Common myeloid progenitor, CD34-positive (primary cell): ENCODE results near the gene GPI.
A peak's percentile ranks its signal among the peaks of the same experiment; 100 is the strongest.
"Not testable (repeated sequence)": the region's sequence is repeated elsewhere in the genome, so short reads cannot be mapped to it uniquely, and the experiment has no call there.

Experiments used
- CTCF ChIA-PET: fragments of 350-600 bp; sonication (Branson Sonifier 250); formaldehyde crosslinking; loops from one replicate; lab custom pipeline; 2021; ENCODE audit warnings: antibody characterized with exemption; lab: Charles Lee
- POLR2A ChIA-PET: fragments of 350-600 bp; sonication (Branson Sonifier 250); formaldehyde crosslinking; loops from one replicate; lab custom pipeline; 2021; ENCODE audit warnings: antibody characterized with exemption; lab: Charles Lee
- DNase-seq, 3 donors: peaks; one replicate each; pipeline versions ENCODE4 v3.0.0 to v3.0.0-alpha.2; 2013
- H3K27ac ChIP-seq, 2 experiments: 1 replicate in 1 of 2; 2 replicates in 1 of 2; pipeline ENCODE4 v1.7.0; 2013; ENCODE audit warnings: inconsistent platforms in 2 of 2, low read length in 2 of 2, mild to moderate bottlenecking in 2 of 2, low read depth in 1 of 2, moderate library complexity in 1 of 2; ENCODE audit not compliant: severe bottlenecking in 2 of 2, insufficient read depth in 1 of 2, poor library complexity in 1 of 2
- H3K27me3 ChIP-seq, 5 experiments: replicated peaks in 2 of 5; 1 replicate in 3 of 5; 2 replicates in 2 of 5; pipeline versions ENCODE4 v1.6.1 to v1.7.0; 2013; ENCODE audit warnings: low read length in 4 of 5, mild to moderate bottlenecking in 2 of 5, moderate library complexity in 2 of 5, inconsistent platforms in 1 of 5; ENCODE audit not compliant: insufficient read depth in 5 of 5, control insufficient read depth in 4 of 5
- H3K36me3 ChIP-seq, 4 experiments: 1 replicate in 2 of 4; 2 replicates in 2 of 4; pipeline versions ENCODE4 v1.6.1 to v1.7.0; 2013; ENCODE audit warnings: low read length in 3 of 4, control low read depth in 1 of 4, mild to moderate bottlenecking in 1 of 4; ENCODE audit not compliant: control insufficient read depth in 4 of 4, insufficient read depth in 4 of 4
- H3K4me1 ChIP-seq, 4 experiments: 1 replicate in 3 of 4; 2 replicates in 1 of 4; pipeline versions ENCODE4 v1.6.1 to v1.7.1; 2013; ENCODE audit warnings: low read length in 3 of 4, mild to moderate bottlenecking in 3 of 4, control low read depth in 1 of 4, inconsistent platforms in 1 of 4, moderate library complexity in 1 of 4; ENCODE audit not compliant: control insufficient read depth in 4 of 4, insufficient read depth in 4 of 4; ENCODE audit errors: control extremely low read depth in 1 of 4
- H3K4me3 ChIP-seq, 7 experiments: 1 replicate in 4 of 7; 2 replicates in 3 of 7; pipeline versions ENCODE4 v1.5.1 to v1.7.0; 2013; ENCODE audit warnings: mild to moderate bottlenecking in 7 of 7, low read length in 6 of 7, moderate library complexity in 6 of 7, inconsistent platforms in 2 of 7, low read depth in 2 of 7, control low read depth in 1 of 7; ENCODE audit not compliant: insufficient read depth in 4 of 7, control insufficient read depth in 1 of 7; ENCODE audit errors: extremely low read depth in 1 of 7
- H3K9me3 ChIP-seq, 5 experiments: 1 replicate in 4 of 5; 2 replicates in 1 of 5; pipeline versions ENCODE4 v1.6.1 to v1.7.1; 2013; ENCODE audit warnings: low read length in 4 of 5, mild to moderate bottlenecking in 2 of 5, inconsistent platforms in 1 of 5, low read depth in 1 of 5, moderate library complexity in 1 of 5; ENCODE audit not compliant: control insufficient read depth in 4 of 5, insufficient read depth in 2 of 5; ENCODE audit errors: control extremely low read depth in 1 of 5
- WGBS: methylation state at CpG from one replicate; pipeline ENCODE4 v1.1.5; 2013; ENCODE audit not compliant: insufficient coverage; 5-methylcytosine and 5-hydroxymethylcytosine counted together

The GPI gene

GRCh38 chr19:34328982-34329381 is 36.0 kb upstream of the GPI start:
- POLR2A ChIA-PET, result no interaction called here
- H3K27me3 ChIP-seq, result no peaks in the 10 kb centered on the region
- WGBS, result 83% methylated on average over 1 of the region's 1 CpG
- CTCF ChIA-PET, result interaction anchor here (0.9 kb wide), 1 partner anchor 10 kb away, joined by 3 read pairs; no protein-coding TSS in a partner anchor
- H3K36me3 ChIP-seq, result peaks cover 0 to 5% (median 3%) of the 10 kb centered on the region in 4 experiments
- H3K4me1 ChIP-seq, result no peaks in the 10 kb centered on the region
- H3K9me3 ChIP-seq, result no peaks in the 10 kb centered on the region
- DNase-seq, result no peak
- no peak overlapping the region for H3K4me3 ChIP-seq
- no peak overlapping the region for H3K27ac ChIP-seq

- Histone ChIP-seq H3K4me3 (no peak overlapping the region), H3K27ac (no peak overlapping the region), H3K9me3 (no peaks in the 10 kb centered on the region), H3K4me1 (no peaks in the 10 kb centered on the region), H3K27me3 (no peaks in the 10 kb centered on the region), H3K36me3 (peaks cover 0 to 4% (median 3%) of the 10 kb centered on the region in 4 experiments)
- ChIA-PET CTCF (interaction anchor here (0.9 kb wide), 1 partner anchor 9 kb away, joined by 3 read pairs; no protein-coding TSS in a partner anchor), POLR2A (no interaction called here)
- 100% methylated on average over 4 of the region's 4 CpGs for WGBS
- DNase-seq, result no peak
These were observed 34.9 kb upstream of the GPI start for GRCh38 chr19:34330116-34330515.

DNA sequence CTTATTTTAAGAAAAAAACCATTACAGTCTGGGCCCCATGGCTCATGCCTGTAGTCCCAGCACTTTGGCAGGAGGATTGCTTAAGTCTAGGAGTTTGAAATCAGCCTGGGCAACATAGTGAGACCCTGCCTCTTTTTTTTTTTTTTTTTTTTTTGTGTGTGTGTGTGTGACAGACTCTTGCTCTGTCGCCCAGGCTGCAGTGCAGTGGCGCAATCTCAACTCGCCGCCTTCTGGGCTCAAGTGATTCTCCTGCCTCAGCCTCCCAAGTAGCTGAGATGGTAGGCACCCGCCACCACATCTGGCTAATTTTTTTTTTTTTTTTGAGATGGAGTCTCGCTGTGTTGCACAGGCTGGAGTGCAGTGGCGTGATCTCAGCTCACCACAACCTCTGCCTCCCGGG is 34.4 kb upstream of the GPI start:
- H3K36me3 ChIP-seq, H3K27me3 ChIP-seq, H3K4me1 ChIP-seq, POLR2A ChIA-PET, H3K27ac ChIP-seq, DNase-seq, H3K9me3 ChIP-seq, H3K4me3 ChIP-seq: not testable (repeated sequence)
- CTCF ChIA-PET, result interaction anchor here (0.9 kb wide), 1 partner anchor 9 kb away, joined by 3 read pairs; no protein-coding TSS in a partner anchor
- 100% methylated on average over 3 of the region's 8 CpGs for WGBS

- DNase-seq, POLR2A ChIA-PET, H3K4me3 ChIP-seq, H3K27me3 ChIP-seq, H3K27ac ChIP-seq, H3K36me3 ChIP-seq, H3K4me1 ChIP-seq, H3K9me3 ChIP-seq: not testable (repeated sequence)
- CTCF ChIA-PET, result interaction anchor here (0.6 kb wide), 1 partner anchor 25 kb away, joined by 3 read pairs; no protein-coding TSS in a partner anchor
- 95% methylated on average over 9 of the region's 10 CpGs for WGBS
These were observed 33.4 kb upstream of the GPI start for GRCh38 chr19:34331596-34331995.

- H3K36me3 ChIP-seq, result peaks cover 0 to 4% (median 3%) of the 10 kb centered on the region in 4 experiments
- 100% methylated on average over 5 of the region's 5 CpGs for WGBS
- no peak overlapping the region for H3K27ac ChIP-seq
- H3K4me1 ChIP-seq, result no peaks in the 10 kb centered on the region
- no peak overlapping the region for H3K4me3 ChIP-seq
- CTCF ChIA-PET, result interaction anchor here (0.9 kb wide), 1 partner anchor 22 kb away, joined by 3 read pairs; no protein-coding TSS in a partner anchor
- POLR2A ChIA-PET, result no interaction called here
- H3K9me3 ChIP-seq, result no peaks in the 10 kb centered on the region
- H3K27me3 ChIP-seq, result no peaks in the 10 kb centered on the region
- DNase-seq, result no peak
These were observed 32.8 kb upstream of the GPI start for GRCh38 chr19:34332027-34332760.

DNA sequence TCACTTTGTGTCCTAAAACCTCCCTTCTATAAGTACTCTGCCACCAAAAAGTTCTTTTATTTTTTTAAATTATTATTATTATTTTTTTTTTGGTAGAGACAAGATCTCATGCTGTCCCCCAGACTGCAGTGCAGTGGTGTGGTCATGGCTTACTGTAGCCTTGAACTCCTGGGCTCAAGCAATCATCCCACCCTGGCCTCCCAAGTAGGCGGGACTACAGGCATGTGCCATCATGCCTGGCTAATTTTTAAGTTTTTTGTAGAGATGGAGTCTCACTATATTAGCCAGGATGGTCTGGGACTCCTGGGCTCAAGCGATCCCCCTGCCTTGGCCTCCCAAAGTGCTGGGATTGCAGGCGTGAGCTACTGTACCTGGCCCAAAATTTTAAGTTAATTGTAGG is 29.1 kb upstream of the GPI start:
- WGBS, result no CpG with 5 or more reads among the region's 3 CpGs
- CTCF ChIA-PET, result interaction anchor here (0.8 to 1.2 kb wide), 2 partner anchors 15 to 20 kb away, joined by 3 read pairs; no protein-coding TSS in a partner anchor
- no peak overlapping the region for H3K4me3 ChIP-seq
- no peak for DNase-seq
- no peak overlapping the region for H3K27ac ChIP-seq
- peaks cover 0 to 8% (median 5%) of the 10 kb centered on the region in 4 experiments for H3K36me3 ChIP-seq
- POLR2A ChIA-PET, result interaction anchor here (0.6 kb wide), 1 partner anchor 10 kb away, joined by 3 read pairs; no protein-coding TSS in a partner anchor
- H3K27me3 ChIP-seq, result no peaks in the 10 kb centered on the region
- H3K4me1 ChIP-seq, result no peaks in the 10 kb centered on the region
- H3K9me3 ChIP-seq, result no peaks in the 10 kb centered on the region

DNA sequence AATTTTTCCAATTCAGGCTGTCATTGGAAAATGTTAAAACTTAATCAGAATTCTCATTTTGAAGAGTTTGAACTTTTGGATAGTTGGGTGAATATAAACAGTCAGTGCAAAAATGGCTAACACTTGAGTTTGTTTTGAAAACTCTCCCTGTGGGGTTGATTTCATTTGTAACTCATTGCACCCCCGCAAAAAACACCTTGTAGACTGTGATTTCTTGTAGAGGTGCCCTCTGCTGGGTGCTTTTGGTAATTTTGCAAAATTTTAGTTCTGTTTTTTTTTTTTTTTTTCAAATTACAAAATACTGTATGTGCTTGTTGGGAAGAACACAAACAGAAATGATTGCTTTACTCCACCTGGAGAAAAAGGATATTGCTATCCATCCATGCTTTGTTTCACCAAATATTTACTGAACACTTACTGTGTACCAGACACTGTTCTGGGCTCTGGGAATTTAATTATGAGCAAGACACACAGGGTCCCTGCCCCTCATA is 28.2 kb upstream of the GPI start:
- DNase-seq, result peak; percentile 38 to 69 (median 57)
- no CpG with 5 or more reads among the region's 1 CpG for WGBS
- Histone ChIP-seq H3K27me3 (no peaks in the 10 kb centered on the region), H3K36me3 (peaks cover 3 to 15% (median 9%) of the 10 kb centered on the region in 4 experiments), H3K9me3 (no peaks in the 10 kb centered on the region), H3K4me1 (no peaks in the 10 kb centered on the region), H3K4me3 (no peak overlapping the region), H3K27ac (no peak overlapping the region)
- ChIA-PET CTCF (interaction anchor here (1.2 kb wide), 1 partner anchor 14 kb away, joined by 3 read pairs; no protein-coding TSS in a partner anchor), POLR2A (no interaction called here)
